CD4-positive, alpha-beta T cell treated with Interleukin-4 for 4 hours (primary cell): ENCODE measurements around the gene PTAR1.
A peak's percentile ranks its signal among the peaks of the same experiment; 100 is the strongest.
"Not testable (repeated sequence)": the region's sequence is repeated elsewhere in the genome, so short reads cannot be mapped to it uniquely, and the experiment has no call there.

Experiments used
- DNase-seq: peaks from one replicate; pipeline ENCODE4 v3.0.0-alpha.2; 2020

Gene PTAR1, protein sequence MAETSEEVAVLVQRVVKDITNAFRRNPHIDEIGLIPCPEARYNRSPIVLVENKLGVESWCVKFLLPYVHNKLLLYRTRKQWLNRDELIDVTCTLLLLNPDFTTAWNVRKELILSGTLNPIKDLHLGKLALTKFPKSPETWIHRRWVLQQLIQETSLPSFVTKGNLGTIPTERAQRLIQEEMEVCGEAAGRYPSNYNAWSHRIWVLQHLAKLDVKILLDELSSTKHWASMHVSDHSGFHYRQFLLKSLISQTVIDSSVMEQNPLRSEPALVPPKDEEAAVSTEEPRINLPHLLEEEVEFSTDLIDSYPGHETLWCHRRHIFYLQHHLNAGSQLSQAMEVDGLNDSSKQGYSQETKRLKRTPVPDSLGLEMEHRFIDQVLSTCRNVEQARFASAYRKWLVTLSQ

GRCh38 chr9:69759421-69760277 is at the start of gene PTAR1:
Gene PTAR1, minus strand, starts transcription at chr9:69760011. Its CDS starts 73 bp downstream, at chr9:69759938.
- peak; percentile 86 for DNase-seq

GRCh38 chr9:69809304-69809863 is 49.6 kb upstream of the PTAR1 start:
- DNase-seq = peak; percentile 14

GRCh38 chr9:69806627-69807026 is 46.8 kb upstream of the PTAR1 start:
- no peak for DNase-seq

- no peak for DNase-seq
Measured at GRCh38 chr9:69805962-69806515, 46.2 kb upstream of the PTAR1 start.

- no peak for DNase-seq
Measured at GRCh38 chr9:69801989-69802388, 42.2 kb upstream of the PTAR1 start.

DNA sequence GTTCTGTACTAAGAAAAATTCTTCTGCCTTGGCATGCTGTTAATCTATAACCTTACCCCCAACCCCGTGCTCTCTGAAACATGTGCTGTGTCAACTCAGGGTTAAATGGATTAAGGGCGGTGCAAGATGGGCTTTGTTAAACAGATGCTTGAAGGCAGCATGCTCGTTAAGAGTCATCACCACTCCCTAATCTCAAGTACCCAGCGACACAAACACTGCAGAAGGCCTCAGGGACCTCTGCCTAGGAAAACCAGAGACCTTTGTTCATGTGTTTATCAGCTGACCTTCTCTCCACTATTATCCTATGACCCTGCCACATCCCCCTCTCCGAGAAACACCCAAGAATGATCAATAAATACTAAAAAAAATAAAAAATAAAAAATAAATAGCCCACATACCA is 40.2 kb upstream of the PTAR1 start:
- not testable (repeated sequence) for DNase-seq

DNA sequence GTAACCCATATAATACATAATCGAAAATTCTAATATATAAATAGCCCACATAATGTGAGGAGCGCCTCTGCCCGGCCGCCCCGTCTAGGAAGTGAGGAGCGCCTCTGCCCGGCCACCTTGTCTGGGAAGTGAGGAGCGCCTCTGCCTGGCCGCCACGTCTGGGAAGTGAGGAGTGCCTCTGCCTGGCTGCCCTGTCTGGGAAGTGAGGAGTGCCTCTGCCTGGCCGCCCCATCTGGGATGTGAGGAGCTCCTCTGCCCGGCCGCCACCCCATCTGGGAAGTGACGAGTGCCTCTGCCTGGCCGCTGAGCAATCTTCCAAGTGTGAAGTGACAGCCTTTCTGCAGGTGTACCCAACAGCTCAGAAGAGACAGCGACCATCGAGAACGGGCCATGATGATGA is 39.7 kb upstream of the PTAR1 start:
- not testable (repeated sequence) for DNase-seq

- no peak for DNase-seq
Measured at GRCh38 chr9:69798744-69799143, 38.9 kb upstream of the PTAR1 start.

- DNase-seq = no peak
Measured at GRCh38 chr9:69797675-69798074, 37.9 kb upstream of the PTAR1 start.

DNA sequence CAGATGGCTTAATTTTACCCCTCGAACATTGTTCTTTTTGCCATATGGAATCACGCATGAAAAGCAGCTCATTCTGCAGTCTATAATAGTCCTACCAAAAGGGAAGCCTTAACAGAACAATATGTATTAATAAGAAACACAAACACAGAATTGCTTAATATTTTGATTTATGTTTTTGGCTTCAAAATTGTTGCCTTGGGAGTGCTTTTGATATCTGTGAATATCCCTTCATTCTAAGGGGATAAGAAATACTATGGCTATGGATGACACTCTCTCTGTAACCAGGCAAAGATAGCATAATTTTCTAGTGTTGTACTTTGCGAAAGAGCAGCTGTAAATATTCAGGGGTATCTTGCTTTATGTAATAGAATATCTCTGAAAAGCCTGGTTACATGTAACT is 34.5 kb upstream of the PTAR1 start:
- no peak for DNase-seq

GRCh38 chr9:69785757-69786156 is 25.9 kb upstream of the PTAR1 start:
- DNase-seq = no peak

- DNase-seq = no peak
Measured at GRCh38 chr9:69773258-69773657, 13.4 kb upstream of the PTAR1 start.

- no peak for DNase-seq
Measured at GRCh38 chr9:69771775-69772418, 12.1 kb upstream of the PTAR1 start.

DNA sequence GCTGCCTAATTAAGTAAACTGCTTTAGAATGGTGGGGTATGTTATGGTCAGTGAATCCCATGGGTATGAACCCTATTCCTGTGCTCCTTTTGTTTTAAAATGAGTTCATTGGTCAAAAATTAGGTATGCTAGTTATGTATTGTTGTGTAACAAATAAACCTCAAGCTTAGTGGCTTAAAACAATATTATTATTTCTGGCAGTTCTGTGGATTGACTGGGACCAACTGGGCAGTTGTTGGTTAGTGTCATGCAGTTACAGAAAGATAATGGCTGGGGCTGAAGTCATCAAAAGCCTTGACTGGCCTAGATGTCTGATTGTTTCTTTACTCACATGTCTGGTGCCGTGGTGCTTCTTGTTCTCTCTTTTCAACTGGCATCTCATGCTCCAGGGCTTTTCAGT is 8.9 kb upstream of the PTAR1 start:
- no peak for DNase-seq

DNA sequence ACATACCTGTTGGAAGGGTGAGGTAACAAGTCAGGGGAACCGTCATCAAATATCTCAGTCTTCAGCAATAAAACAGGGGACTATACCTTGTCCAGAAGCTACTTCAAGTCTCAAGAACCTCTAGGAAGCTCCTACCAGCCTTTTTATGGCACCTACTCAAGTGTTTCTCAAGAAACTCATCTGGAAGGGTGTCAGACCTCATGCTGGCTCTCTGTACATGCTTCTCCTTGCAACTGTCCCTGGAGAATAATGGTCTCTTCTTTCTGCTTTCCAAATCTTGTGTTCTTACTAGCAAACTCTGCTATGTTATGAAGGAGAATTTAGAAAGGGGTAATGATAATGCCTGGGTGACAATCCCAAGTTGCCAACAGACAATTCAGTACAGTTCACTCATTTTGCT is 8.3 kb upstream of the PTAR1 start:
- DNase-seq = no peak

GRCh38 chr9:69763862-69764261 is 4.1 kb upstream of the PTAR1 start:
- DNase-seq = not testable (repeated sequence)

DNA sequence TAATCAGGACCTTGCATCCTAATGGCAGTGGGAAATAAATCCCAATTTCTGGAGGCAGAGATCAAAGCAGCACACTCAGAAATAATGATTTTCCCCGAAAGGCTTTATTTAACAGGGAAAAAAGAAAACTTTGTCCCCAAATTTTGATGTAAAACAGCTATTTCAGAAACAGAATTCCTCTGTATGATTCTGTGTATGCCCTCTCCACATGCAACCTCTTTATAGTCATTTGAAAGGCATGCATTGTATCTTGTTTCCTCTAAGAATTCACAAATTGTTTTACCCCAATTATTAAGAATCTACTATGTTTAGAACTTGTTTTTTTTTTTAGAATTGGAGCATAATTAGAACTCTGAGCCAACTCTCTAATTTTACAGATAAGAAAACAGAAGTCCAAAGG is 2.7 kb upstream of the PTAR1 start:
- DNase-seq = no peak

- DNase-seq = no peak
Measured at GRCh38 chr9:69760278-69760610, 433 bp upstream of the PTAR1 start.

DNA sequence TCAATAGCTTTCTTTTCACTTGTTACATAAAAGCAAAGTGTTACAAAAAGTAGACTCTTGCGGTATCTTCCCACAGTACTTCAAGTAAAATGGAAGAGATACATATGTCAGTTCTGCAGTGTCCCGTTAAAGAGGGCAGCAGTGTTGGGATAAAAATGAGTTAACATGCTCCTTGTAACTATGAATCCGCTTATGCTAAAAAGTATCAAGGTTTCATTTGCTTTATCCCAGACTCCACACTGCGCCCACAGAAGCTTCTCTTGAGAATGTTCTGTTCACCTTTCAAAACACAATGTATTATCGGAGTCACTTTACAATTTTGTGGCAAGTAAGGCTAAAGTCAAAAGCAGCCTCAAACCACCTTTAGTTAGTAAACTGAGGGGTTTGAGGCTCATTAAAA is 790 bp downstream of the PTAR1 start:
- DNase-seq = no peak

DNA sequence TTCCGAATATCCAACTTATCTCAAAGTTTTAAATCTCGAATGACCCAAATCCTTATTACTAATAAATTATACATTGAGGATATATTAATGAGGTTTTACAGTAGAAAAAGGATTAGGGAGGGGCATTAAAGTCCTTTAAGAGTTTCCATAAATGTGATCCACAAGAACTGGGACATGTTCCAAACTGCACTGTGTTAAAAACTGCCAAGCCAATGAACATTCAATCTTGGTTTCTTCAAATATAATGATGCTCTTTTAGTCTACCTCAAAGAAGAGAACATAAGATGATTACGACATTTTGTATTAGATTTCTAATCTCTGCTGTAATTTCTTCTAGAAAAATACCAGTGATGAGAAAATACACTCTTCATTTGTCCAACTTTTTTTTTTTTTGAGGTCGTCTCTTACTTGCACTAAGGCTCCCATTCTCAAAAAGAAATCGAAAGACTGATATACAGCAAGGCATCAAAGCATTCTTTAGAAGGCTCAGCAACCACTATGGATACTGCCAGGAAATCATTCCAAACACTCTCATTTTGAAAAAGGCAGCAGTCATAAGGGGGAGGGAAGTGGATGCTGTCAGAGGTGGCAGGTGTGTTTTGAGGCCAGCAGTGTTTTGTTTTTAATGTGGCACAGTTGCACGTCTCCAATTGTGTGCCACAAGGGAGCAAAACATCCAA is 1.7 kb downstream of the PTAR1 start:
- no peak for DNase-seq

DNA sequence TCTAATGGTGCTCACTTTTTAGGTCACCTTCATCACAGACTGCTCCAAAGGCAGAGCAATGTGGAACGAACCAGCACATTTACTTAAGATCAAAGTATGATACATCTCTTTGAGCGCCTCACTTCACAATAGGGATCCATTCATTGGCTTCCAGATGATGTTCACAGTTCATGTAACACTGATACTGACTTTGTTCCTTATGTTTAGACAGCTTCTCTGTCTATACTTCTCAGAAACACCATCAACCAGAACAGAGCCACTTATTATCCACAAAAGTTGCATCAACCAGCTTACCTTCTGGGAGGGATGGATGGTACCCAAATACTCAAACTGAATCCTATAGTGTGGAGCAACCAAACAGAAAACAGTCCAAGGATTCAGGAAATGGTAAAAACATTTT is 4.6 kb downstream of the PTAR1 start:
- DNase-seq = no peak

DNA sequence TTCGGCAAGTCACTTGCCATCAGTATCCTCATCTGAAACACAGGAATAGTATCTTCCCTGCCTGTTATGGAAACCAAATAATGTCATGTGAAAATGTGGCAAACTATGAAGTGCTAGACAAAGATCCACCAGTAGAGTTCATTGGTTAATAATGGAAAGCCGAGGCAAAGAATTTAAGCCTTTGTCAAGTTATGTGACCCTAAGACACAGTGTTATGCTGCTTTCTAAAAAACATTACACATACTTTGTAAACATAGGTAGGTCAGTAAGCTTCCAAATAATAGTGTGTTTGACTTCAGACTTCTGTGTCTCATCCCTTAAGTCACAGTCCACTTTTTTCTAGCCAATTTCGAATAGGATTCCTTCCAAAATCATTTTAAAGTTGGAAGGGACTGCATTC is 6.0 kb downstream of the PTAR1 start:
- DNase-seq = no peak

- no peak for DNase-seq
Measured at GRCh38 chr9:69750085-69750484, 9.7 kb downstream of the PTAR1 start.
